Tibial nerve (tissue), 4 donors: ENCODE measurements around the gene VSTM2L.

Experiments used
- EP300 ChIP-seq, 2 donors: sonication (generic); formaldehyde crosslinking; IDR thresholded peaks; one replicate each; pipeline ENCODE4 v1.6.1; 2017; ENCODE audit warnings: antibody characterized with exemption in 2 of 2, mild to moderate bottlenecking in 1 of 2
- POLR2A ChIP-seq, 2 donors: fragments of 450-650 bp; IDR thresholded peaks; one replicate each; pipeline ENCODE4 v1.6.1; 2017; ENCODE audit warnings: antibody characterized with exemption in 2 of 2, mild to moderate bottlenecking in 2 of 2, moderate library complexity in 2 of 2
- TF ChIP-seq, protein P1 (sequence below), 5 experiments: fragments of 200-600 bp in 3 of 5; fragments of 450-650 bp in 2 of 5; sonication (generic) in 3 of 5; IDR thresholded peaks; one replicate each; pipeline ENCODE4 v1.5.1; 2016 to 2019; ENCODE audit warnings: antibody characterized with exemption in 5 of 5, mild to moderate bottlenecking in 3 of 5, moderate library complexity in 2 of 5

DNA sequence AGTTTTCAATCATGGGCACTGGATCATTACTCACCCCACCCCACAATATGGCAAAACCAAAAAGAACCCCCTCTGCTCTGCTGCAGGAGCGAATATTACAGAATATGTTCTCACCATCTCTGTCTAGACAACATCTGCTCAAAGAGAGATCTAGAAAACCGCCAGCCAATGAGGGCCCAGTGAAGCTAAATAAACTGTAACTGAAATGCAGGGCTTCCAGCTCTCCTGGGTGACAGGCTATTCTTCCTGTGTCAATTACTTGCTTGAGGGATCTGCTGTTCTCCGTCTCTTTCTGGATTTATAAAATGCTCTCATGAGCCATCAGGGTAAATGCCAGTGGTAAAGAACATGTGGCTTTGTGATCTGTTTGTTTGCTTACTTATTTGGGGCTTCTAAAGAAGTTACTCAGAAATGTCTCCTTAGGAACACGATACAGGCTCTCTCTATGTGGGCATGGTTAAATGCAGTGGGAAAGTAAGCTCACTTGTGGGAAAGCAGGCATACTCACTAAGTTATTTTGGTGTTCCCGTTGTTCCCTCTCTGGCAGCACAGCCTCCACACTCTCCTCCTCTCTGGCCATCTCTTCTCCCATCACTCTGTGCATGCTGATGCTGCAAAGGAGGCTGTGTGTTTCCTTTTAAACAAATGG is 85.5 kb downstream of the VSTM2L start:
- TF ChIP-seq, protein P1, sequence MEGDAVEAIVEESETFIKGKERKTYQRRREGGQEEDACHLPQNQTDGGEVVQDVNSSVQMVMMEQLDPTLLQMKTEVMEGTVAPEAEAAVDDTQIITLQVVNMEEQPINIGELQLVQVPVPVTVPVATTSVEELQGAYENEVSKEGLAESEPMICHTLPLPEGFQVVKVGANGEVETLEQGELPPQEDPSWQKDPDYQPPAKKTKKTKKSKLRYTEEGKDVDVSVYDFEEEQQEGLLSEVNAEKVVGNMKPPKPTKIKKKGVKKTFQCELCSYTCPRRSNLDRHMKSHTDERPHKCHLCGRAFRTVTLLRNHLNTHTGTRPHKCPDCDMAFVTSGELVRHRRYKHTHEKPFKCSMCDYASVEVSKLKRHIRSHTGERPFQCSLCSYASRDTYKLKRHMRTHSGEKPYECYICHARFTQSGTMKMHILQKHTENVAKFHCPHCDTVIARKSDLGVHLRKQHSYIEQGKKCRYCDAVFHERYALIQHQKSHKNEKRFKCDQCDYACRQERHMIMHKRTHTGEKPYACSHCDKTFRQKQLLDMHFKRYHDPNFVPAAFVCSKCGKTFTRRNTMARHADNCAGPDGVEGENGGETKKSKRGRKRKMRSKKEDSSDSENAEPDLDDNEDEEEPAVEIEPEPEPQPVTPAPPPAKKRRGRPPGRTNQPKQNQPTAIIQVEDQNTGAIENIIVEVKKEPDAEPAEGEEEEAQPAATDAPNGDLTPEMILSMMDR (IDR thresholded peaks at IDR 0.05): no peak
- TF ChIP-seq POLR2A (IDR thresholded peaks at IDR 0.05) (no peak), EP300 (IDR thresholded peaks at IDR 0.05) (no peak)
